ENCODE measurements around the gene MPO. TPM values are rescaled to one million over a fixed set of nuclear protein-coding genes. Genes with fewer than 3 reads are reported as not detected.
A peak's percentile ranks its signal among the peaks of the same experiment; 100 is the strongest.

MPO gene
- total and polyA plus RNA-seq, 9 of the 15 experiments (the other 6 are each of a cell fraction or from before 2014, with no cell fraction given) = 0.04 to 0.47 (median 0.39) TPM; not detected in 6

GRCh38 chr17:58249270-58250133, 31.2 kb downstream of the MPO start (continued):
- TF ChIP-seq ZNF518B (CRISPR knock-in tag; IDR thresholded peaks at IDR 0.05) (no peak), ARID3B (CRISPR knock-in tag; IDR thresholded peaks at IDR 0.05; ENCODE audit: borderline replicate concordance) (no peak), LCOR (CRISPR knock-in tag; IDR thresholded peaks at IDR 0.05) (peak; percentile 98), MTF1 (CRISPR knock-in tag; IDR thresholded peaks at IDR 0.05; ENCODE audit: borderline replicate concordance) (no peak), ZHX1 (conservative IDR thresholded peaks at IDR 0.05; ENCODE audit: low read length) (no peak), TFAM (CRISPR knock-in tag; conservative IDR thresholded peaks at IDR 0.05) (no peak), NONO (IDR thresholded peaks at IDR 0.05; ENCODE audit: low read depth in 2 of 2, low read length in 1 of 2) (no peak), ATF1 (CRISPR knock-in tag; IDR thresholded peaks at IDR 0.05) (no peak), ATF1 (tag; IDR thresholded peaks at IDR 0.05) (no peak), KLF10 (CRISPR knock-in tag; IDR thresholded peaks at IDR 0.05) (no peak), ZNF140 (CRISPR knock-in tag; IDR thresholded peaks at IDR 0.05) (no peak), ZNF239 (CRISPR knock-in tag; IDR thresholded peaks at IDR 0.05) (no peak), BACH1 (tag; IDR thresholded peaks at IDR 0.05) (no peak), FOXP1 (CRISPR knock-in tag; IDR thresholded peaks at IDR 0.05) (peak; percentile 90; the same call in 1 of the 2 replicates), MECOM (CRISPR knock-in tag; IDR thresholded peaks at IDR 0.05) (no peak), ZNF41 (CRISPR knock-in tag; conservative IDR thresholded peaks at IDR 0.05) (no peak), HLTF (IDR thresholded peaks at IDR 0.05) (no peak), FIP1L1 (IDR thresholded peaks at IDR 0.05; ENCODE audit: low read depth, low read length, poor library complexity, severe bottlenecking) (no peak), SMAD1 (IDR thresholded peaks at IDR 0.05; ENCODE audit: low read depth, low read length, partially characterized antibody) (no peak), ELK3 (CRISPR knock-in tag; IDR thresholded peaks at IDR 0.05) (no peak)
